NAMALWA (cell line): ENCODE results near the gene SPDYE18.
"Not testable (repeated sequence)": the region's sequence is repeated elsewhere in the genome, so short reads cannot be mapped to it uniquely, and the experiment has no call there.

Source experiments
- DNase-seq: peaks from one replicate; pipeline ENCODE4 v3.0.0-alpha.2; 2015; ENCODE audit warnings: low spot score

Gene SPDYE18

GRCh38 chr7:77005461-77006057 is 56.8 kb downstream of the SPDYE18 start:
- DNase-seq, result not testable (repeated sequence)

GRCh38 chr7:77004151-77004550 is 58.2 kb downstream of the SPDYE18 start:
- DNase-seq, result not testable (repeated sequence)

- not testable (repeated sequence) for DNase-seq
Measured at GRCh38 chr7:77003241-77003640, 59.1 kb downstream of the SPDYE18 start.

GRCh38 chr7:77002678-77003233 is 59.6 kb downstream of the SPDYE18 start:
- not testable (repeated sequence) for DNase-seq

- DNase-seq, result not testable (repeated sequence)
Measured at GRCh38 chr7:77002104-77002503, 60.3 kb downstream of the SPDYE18 start.
